ENCODE measurements around the gene TJP3. TPM values are rescaled to one million over a fixed set of nuclear protein-coding genes. Genes with fewer than 3 reads are reported as not detected.

The TJP3 gene
- total RNA-seq, 4 donors from 2014 or later: 0.60 to 1.2 (median 0.88) TPM; not detected in 1

DNA sequence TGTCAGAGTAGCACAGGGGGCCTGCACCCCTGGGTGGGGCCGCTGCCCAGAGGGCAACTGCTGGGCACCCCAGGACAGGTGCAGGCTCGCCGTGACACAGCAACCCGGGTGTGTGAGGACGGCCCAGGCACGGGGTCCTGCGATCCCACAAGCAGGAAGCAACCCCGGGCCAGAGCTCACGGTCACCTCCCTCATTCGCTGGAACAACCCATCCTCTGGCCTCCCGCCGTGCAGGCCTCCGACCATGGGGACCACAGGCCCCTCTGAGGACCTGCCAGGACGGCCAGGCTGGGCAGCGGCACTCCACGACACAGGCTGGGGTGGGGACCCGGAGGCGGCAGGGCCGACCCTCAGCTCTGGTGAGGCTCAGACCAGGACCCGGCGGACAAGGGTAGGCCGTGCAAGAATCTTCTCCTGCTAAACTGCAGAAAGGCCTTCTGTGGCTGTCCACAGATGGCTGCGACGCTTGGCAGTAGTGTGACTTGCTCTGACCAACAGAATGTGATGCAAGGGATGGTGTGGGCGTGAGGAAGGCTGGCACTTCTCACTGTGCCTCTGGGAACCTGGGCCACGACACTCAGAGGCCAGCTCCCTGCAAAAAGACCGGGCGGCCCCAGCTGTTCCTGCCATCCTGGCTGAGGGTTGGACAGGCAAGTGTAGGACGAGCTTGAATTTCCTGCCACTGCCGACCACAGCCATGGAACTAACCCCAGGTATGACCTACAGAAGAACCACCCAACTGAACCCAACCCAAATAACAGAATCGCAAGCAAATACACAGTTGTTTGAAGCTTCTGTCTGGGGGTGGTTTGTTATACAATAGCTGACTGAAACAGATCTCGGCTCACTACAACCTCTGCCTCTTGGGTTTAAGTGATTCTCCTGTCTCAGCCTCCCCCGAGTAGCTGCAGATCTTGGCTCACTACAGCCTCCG is 34.4 kb upstream of the TJP3 start:
- ATAC-seq (ENCODE audit: low FRiP score): no peak
- no peak for TF ChIP-seq CTCF (IDR thresholded peaks at IDR 0.05)
- DNase-seq (ENCODE audit: low spot score): no peak

GRCh38 chr19:3674784-3675543 is 33.2 kb upstream of the TJP3 start:
- TF ChIP-seq CTCF (IDR thresholded peaks at IDR 0.05): no peak
- DNase-seq (ENCODE audit: low spot score) (no peak), ATAC-seq (ENCODE audit: low FRiP score) (no peak)

- ATAC-seq (ENCODE audit: low FRiP score): no peak
- DNase-seq (ENCODE audit: low spot score): no peak
- no peak for TF ChIP-seq CTCF (IDR thresholded peaks at IDR 0.05)
These were observed 30.0 kb upstream of the TJP3 start for GRCh38 chr19:3678188-3678587.

GRCh38 chr19:3679138-3679537 is 29.0 kb upstream of the TJP3 start:
- DNase-seq (ENCODE audit: low spot score) (no peak), ATAC-seq (ENCODE audit: low FRiP score) (no peak)
- TF ChIP-seq CTCF (IDR thresholded peaks at IDR 0.05): no peak

GRCh38 chr19:3679581-3679980 is 28.6 kb upstream of the TJP3 start:
- TF ChIP-seq CTCF (IDR thresholded peaks at IDR 0.05): no peak
- DNase-seq (ENCODE audit: low spot score): no peak
- ATAC-seq (ENCODE audit: low FRiP score): no peak

GRCh38 chr19:3680939-3681338 is 27.2 kb upstream of the TJP3 start:
- TF ChIP-seq CTCF (IDR thresholded peaks at IDR 0.05): no peak
- DNase-seq (ENCODE audit: low spot score) (no peak), ATAC-seq (ENCODE audit: low FRiP score) (no peak)

Data from omental fat pad (tissue), 4 donors.